GM23338 (cell line): ENCODE measurements around the gene GRID2IP. TPM values are rescaled to one million over a fixed set of nuclear protein-coding genes. Genes with fewer than 3 reads are reported as not detected.
A peak's percentile ranks its signal among the peaks of the same experiment; 100 is the strongest.

Experiments used
- ATAC-seq: fragments of 200-7000 bp; cut with Tn5 transposase; 3 replicates; pipeline ENCODE4 v1.9.1; 2020
- DNase-seq: peaks from one replicate; pipeline ENCODE4 v3.0.0-alpha.2; 2015; ENCODE audit warnings: low spot score
- H2AFZ ChIP-seq: fragments of 200-600 bp; sonication (generic); 2 replicates; pipeline ENCODE4 v1.8.0; 2016; ENCODE audit warnings: antibody characterized with exemption, mild to moderate bottlenecking, moderate library complexity
- H3F3A ChIP-seq: fragments of 200-600 bp; sonication (generic); replicated peaks from 2 replicates; pipeline ENCODE4 v1.8.0; 2017; ENCODE audit warnings: antibody characterized with exemption, mixed run types, low read depth
- H3K27ac ChIP-seq: fragments of 200-600 bp; sonication (generic); 2 replicates; pipeline ENCODE4 v1.6.1; 2016; ENCODE audit warnings: low read depth
- H3K27me3 ChIP-seq: fragments of 200-600 bp; sonication (generic); 2 replicates; pipeline ENCODE4 v1.8.0; 2016; ENCODE audit warnings: mild to moderate bottlenecking, mixed run types, moderate library complexity; ENCODE audit not compliant: insufficient read depth
- H3K36me3 ChIP-seq: fragments of 200-600 bp; sonication (generic); 2 replicates; pipeline ENCODE4 v1.8.0; 2016; ENCODE audit warnings: mild to moderate bottlenecking; ENCODE audit not compliant: insufficient read depth
- H3K4me1 ChIP-seq: fragments of 200-600 bp; sonication (generic); 2 replicates; pipeline ENCODE4 v1.8.0; 2016; ENCODE audit warnings: mild to moderate bottlenecking, moderate library complexity; ENCODE audit not compliant: insufficient read depth
- H3K4me2 ChIP-seq: fragments of 200-600 bp; sonication (generic); 2 replicates; pipeline ENCODE4 v1.7.1; 2017; ENCODE audit warnings: mixed run types
- H3K4me3 ChIP-seq: fragments of 200-600 bp; sonication (generic); 2 replicates; pipeline ENCODE4 v1.6.1; 2016; ENCODE audit warnings: mixed run types
- H3K79me2 ChIP-seq: fragments of 200-600 bp; sonication (generic); replicated peaks from 2 replicates; pipeline ENCODE4 v1.8.0; 2017; ENCODE audit warnings: mild to moderate bottlenecking; ENCODE audit not compliant: insufficient read depth
- H3K9me2 ChIP-seq: fragments of 200-600 bp; sonication (generic); 2 replicates; pipeline ENCODE4 v1.8.0; 2017; ENCODE audit not compliant: insufficient read depth
- H4K20me1 ChIP-seq: fragments of 200-600 bp; sonication (generic); replicated peaks from 2 replicates; pipeline ENCODE4 v1.8.0; 2017; ENCODE audit warnings: mild to moderate bottlenecking; ENCODE audit not compliant: insufficient read depth
- H3K27ac Mint-ChIP-seq: 2 replicates; pipeline ENCODE4 v1.8.0; 2020; ENCODE audit warnings: inconsistent platforms, mild to moderate bottlenecking, moderate library complexity, mixed read lengths
- H3K27me3 Mint-ChIP-seq: 3 replicates; pipeline ENCODE4 v1.8.0; 2022; ENCODE audit warnings: low read depth, mild to moderate bottlenecking, moderate library complexity, mixed read lengths, inconsistent platforms; ENCODE audit not compliant: insufficient read depth, poor library complexity
- H3K36me3 Mint-ChIP-seq: 3 replicates; pipeline ENCODE4 v1.8.0; 2021; ENCODE audit warnings: low read depth, mild to moderate bottlenecking, inconsistent platforms, moderate library complexity, mixed read lengths
- H3K4me1 Mint-ChIP-seq: 3 replicates; pipeline ENCODE4 v1.8.0; 2020; ENCODE audit warnings: mild to moderate bottlenecking, inconsistent platforms, mixed read lengths
- H3K4me3 Mint-ChIP-seq: 3 replicates; pipeline ENCODE4 v1.8.0; 2021; ENCODE audit warnings: moderate library complexity, mild to moderate bottlenecking, inconsistent platforms, mixed read lengths
- H3K9me3 Mint-ChIP-seq: 3 replicates; pipeline ENCODE4 v1.8.0; 2020; ENCODE audit warnings: moderate library complexity, mild to moderate bottlenecking, inconsistent platforms, mixed read lengths
- JUNB ChIP-seq: IDR thresholded peaks from one replicate; pipeline ENCODE4 v1.6.1; 2016; ENCODE audit warnings: antibody characterized with exemption; ENCODE audit not compliant: unreplicated experiment
- REST ChIP-seq: IDR thresholded peaks from one replicate; pipeline ENCODE4 v1.6.1; 2018; ENCODE audit warnings: antibody characterized with exemption; ENCODE audit not compliant: unreplicated experiment
- ZNF331 ChIP-seq: fragments of 250-450 bp; sonication (Bioruptor Pico); IDR thresholded peaks from 2 replicates; pipeline ENCODE4 v1.5.0; 2020; ENCODE audit warnings: low read depth, mild to moderate bottlenecking, moderate library complexity
- polyA plus RNA-seq: library from polyadenylated mRNA; unstranded; fragments of >200 nt; fragmentation: Nextera tagmentation; extraction: Ambion mirVana; gene quantifications from 2 replicates; pipeline ENCODE4 v1.2.1, GENCODE V29; 2016
- total RNA-seq: library from RNA; depleted of rRNA; stranded (reverse); fragments of >200 nt; shearing (Covaris generic); gene quantifications from 2 replicates; pipeline ENCODE4 v1.2.3, GENCODE V29; 2014
- TF ChIP-seq, protein P1 (sequence below): fragments of 250-450 bp; sonication (Bioruptor Pico); IDR thresholded peaks from 2 replicates; pipeline ENCODE4 v1.5.0; 2020; ENCODE audit warnings: mild to moderate bottlenecking, moderate library complexity

Gene GRID2IP
- total and polyA plus RNA-seq, 2 experiments from 2014 or later = 0.73 to 1.5 TPM

DNA sequence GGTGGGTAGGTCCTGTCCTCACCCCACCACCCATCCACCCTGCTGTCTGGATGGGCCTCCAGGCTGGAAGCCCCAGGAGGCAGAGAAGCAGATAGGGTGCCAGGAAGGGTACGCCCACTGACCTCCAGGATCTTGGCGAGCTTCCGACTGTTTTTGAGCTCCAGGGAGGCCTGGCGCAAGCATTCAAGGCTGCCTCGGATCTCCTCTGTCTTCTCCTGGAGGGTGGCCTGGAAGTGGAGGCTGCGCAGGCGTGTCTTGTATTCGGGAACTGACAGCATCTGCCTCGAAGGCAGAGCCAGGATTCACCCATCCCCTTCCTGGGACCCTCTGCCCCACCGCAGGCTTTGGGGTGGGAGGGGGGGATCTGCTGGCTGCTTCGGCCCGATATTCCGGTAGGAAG lies 48.4 kb downstream of the GRID2IP start:
- Mint-ChIP-seq H3K4me3 (peak overlapping the region; percentile 82), H3K4me1 (peaks cover 5% of the 10 kb centered on the region), H3K27ac (no peak overlapping the region), H3K27me3 (peaks cover 12% of the 10 kb centered on the region), H3K9me3 (no peaks in the 10 kb centered on the region), H3K36me3 (peaks cover 4% of the 10 kb centered on the region; the same call in 1 of the 3 replicates)
- ATAC-seq (no peak), DNase-seq (no peak)
- H3K9me2 ChIP-seq = no peaks in the 10 kb centered on the region
- peaks cover 6% of the 10 kb centered on the region; the same call in 1 of the 2 replicates for H3F3A ChIP-seq
- no peaks in the 10 kb centered on the region; the same call in 1 of the 2 replicates for H3K4me1 ChIP-seq
- H3K27me3 ChIP-seq = no peaks in the 10 kb centered on the region
- H3K36me3 ChIP-seq = no peaks in the 10 kb centered on the region
- H3K79me2 ChIP-seq = no peaks in the 10 kb centered on the region; the same call in 1 of the 2 replicates
- H2AFZ ChIP-seq = no peak overlapping the region
- TF ChIP-seq, protein P1, sequence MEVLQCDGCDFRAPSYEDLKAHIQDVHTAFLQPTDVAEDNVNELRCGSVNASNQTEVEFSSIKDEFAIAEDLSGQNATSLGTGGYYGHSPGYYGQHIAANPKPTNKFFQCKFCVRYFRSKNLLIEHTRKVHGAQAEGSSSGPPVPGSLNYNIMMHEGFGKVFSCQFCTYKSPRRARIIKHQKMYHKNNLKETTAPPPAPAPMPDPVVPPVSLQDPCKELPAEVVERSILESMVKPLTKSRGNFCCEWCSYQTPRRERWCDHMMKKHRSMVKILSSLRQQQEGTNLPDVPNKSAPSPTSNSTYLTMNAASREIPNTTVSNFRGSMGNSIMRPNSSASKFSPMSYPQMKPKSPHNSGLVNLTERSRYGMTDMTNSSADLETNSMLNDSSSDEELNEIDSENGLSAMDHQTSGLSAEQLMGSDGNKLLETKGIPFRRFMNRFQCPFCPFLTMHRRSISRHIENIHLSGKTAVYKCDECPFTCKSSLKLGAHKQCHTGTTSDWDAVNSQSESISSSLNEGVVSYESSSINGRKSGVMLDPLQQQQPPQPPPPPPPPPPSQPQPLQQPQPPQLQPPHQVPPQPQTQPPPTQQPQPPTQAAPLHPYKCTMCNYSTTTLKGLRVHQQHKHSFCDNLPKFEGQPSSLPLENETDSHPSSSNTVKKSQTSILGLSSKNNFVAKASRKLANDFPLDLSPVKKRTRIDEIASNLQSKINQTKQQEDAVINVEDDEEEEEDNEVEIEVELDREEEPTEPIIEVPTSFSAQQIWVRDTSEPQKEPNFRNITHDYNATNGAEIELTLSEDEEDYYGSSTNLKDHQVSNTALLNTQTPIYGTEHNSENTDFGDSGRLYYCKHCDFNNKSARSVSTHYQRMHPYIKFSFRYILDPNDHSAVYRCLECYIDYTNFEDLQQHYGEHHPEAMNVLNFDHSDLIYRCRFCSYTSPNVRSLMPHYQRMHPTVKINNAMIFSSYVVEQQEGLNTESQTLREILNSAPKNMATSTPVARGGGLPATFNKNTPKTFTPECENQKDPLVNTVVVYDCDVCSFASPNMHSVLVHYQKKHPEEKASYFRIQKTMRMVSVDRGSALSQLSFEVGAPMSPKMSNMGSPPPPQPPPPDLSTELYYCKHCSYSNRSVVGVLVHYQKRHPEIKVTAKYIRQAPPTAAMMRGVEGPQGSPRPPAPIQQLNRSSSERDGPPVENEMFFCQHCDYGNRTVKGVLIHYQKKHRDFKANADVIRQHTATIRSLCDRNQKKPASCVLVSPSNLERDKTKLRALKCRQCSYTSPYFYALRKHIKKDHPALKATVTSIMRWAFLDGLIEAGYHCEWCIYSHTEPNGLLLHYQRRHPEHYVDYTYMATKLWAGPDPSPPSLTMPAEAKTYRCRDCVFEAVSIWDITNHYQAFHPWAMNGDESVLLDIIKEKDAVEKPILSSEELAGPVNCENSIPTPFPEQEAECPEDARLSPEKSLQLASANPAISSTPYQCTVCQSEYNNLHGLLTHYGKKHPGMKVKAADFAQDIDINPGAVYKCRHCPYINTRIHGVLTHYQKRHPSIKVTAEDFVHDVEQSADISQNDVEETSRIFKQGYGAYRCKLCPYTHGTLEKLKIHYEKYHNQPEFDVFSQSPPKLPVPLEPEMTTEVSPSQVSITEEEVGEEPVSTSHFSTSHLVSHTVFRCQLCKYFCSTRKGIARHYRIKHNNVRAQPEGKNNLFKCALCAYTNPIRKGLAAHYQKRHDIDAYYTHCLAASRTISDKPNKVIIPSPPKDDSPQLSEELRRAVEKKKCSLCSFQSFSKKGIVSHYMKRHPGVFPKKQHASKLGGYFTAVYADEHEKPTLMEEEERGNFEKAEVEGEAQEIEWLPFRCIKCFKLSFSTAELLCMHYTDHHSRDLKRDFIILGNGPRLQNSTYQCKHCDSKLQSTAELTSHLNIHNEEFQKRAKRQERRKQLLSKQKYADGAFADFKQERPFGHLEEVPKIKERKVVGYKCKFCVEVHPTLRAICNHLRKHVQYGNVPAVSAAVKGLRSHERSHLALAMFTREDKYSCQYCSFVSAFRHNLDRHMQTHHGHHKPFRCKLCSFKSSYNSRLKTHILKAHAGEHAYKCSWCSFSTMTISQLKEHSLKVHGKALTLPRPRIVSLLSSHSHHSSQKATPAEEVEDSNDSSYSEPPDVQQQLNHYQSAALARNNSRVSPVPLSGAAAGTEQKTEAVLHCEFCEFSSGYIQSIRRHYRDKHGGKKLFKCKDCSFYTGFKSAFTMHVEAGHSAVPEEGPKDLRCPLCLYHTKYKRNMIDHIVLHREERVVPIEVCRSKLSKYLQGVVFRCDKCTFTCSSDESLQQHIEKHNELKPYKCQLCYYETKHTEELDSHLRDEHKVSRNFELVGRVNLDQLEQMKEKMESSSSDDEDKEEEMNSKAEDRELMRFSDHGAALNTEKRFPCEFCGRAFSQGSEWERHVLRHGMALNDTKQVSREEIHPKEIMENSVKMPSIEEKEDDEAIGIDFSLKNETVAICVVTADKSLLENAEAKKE (CRISPR knock-in tag) = no peak
- TF ChIP-seq JUNB (no peak), ZNF331 (CRISPR knock-in tag) (no peak), REST (no peak)
- H3K4me2 ChIP-seq = peak overlapping the region; percentile 92
- H3K4me3 ChIP-seq = peak overlapping the region; percentile 88
- H3K27ac ChIP-seq = no peak overlapping the region
- H4K20me1 ChIP-seq = no peaks in the 10 kb centered on the region
